PC-3 (cell line): ENCODE data around the gene ATP2B2. TPM values are rescaled to one million over a fixed set of nuclear protein-coding genes. Genes with fewer than 3 reads are reported as not detected.
A peak's percentile ranks its signal among the peaks of the same experiment; 100 is the strongest.

ENCODE experiments used
- ATAC-seq: fragments of 200-7000 bp; cut with Tn5 transposase; 2 replicates; pipeline ENCODE4 v1.9.1; 2020; ENCODE audit warnings: mild to moderate bottlenecking, moderate library complexity
- BruUV-seq: library from RNA; stranded (reverse); fragments of 400-500 nt; replicated peaks from 2 replicates; lab custom pipeline; 2021; lab: Mats Ljungman, UMichigan
- CTCF ChIA-PET: fragments of 300-600 bp; sonication (Branson Sonifier 250); formaldehyde crosslinking; loops from one replicate; lab custom pipeline; 2022; ENCODE audit warnings: antibody characterized with exemption; lab: Charles Lee
- POLR2A ChIA-PET: fragments of 300-600 bp; sonication (Branson Sonifier 250); formaldehyde crosslinking; loops from one replicate; lab custom pipeline; 2022; ENCODE audit warnings: antibody characterized with exemption; ENCODE audit not compliant: unreplicated experiment; lab: Charles Lee
- DNase-seq: peaks from one replicate; pipeline ENCODE4 v3.0.0-alpha.2; 2015
- H2AFZ ChIP-seq: fragments of 300-600 bp; sonication (generic); 2 replicates; pipeline ENCODE4 v1.6.0; 2016; ENCODE audit warnings: antibody characterized with exemption, low read length
- H3F3A ChIP-seq: fragments of 300-600 bp; sonication (generic); one replicate; pipeline ENCODE4 v1.6.0; 2017; ENCODE audit warnings: antibody characterized with exemption, low read length, control low read depth, mild to moderate bottlenecking; ENCODE audit not compliant: unreplicated experiment
- H3K27ac ChIP-seq: fragments of 300-600 bp; sonication (generic); 2 replicates; pipeline ENCODE4 v1.5.1; 2016; ENCODE audit warnings: mild to moderate bottlenecking, low read length
- H3K27me3 ChIP-seq: fragments of 300-600 bp; sonication (generic); 2 replicates; pipeline ENCODE4 v1.6.1; 2016; ENCODE audit warnings: low read length, mixed read lengths
- H3K36me3 ChIP-seq: fragments of 300-600 bp; sonication (generic); 2 replicates; pipeline ENCODE4 v1.6.1; 2016; ENCODE audit warnings: low read depth, mixed run types, low read length, mixed read lengths
- H3K4me1 ChIP-seq: fragments of 300-600 bp; sonication (generic); 2 replicates; pipeline ENCODE4 v1.5.1; 2016; ENCODE audit warnings: low read length; ENCODE audit not compliant: insufficient read depth
- H3K4me2 ChIP-seq: fragments of 300-600 bp; sonication (generic); 2 replicates; pipeline ENCODE4 v1.6.0; 2016; ENCODE audit warnings: low read length
- H3K4me3 ChIP-seq: fragments of 300-600 bp; sonication (generic); 2 replicates; pipeline ENCODE4 v1.5.1; 2016; ENCODE audit warnings: mild to moderate bottlenecking, low read length, mixed read lengths
- H3K79me2 ChIP-seq: fragments of 300-600 bp; sonication (generic); 2 replicates; pipeline ENCODE4 v1.6.1; 2017; ENCODE audit warnings: low read length, mixed read lengths
- H3K9ac ChIP-seq: fragments of 300-600 bp; sonication (generic); 2 replicates; pipeline ENCODE4 v1.6.0; 2016; ENCODE audit warnings: mild to moderate bottlenecking, low read length
- H3K9me2 ChIP-seq: fragments of 300-600 bp; sonication (generic); replicated peaks from 2 replicates; pipeline ENCODE4 v1.6.1; 2016; ENCODE audit warnings: mixed run types, low read length, mixed read lengths
- H3K9me3 ChIP-seq: fragments of 300-600 bp; sonication (generic); 2 replicates; pipeline ENCODE4 v1.6.1; 2016; ENCODE audit warnings: low read length, mixed read lengths
- H4K20me1 ChIP-seq: fragments of 300-600 bp; sonication (generic); 2 replicates; pipeline ENCODE4 v1.6.1; 2016; ENCODE audit warnings: low read length, mixed read lengths
- EZH2 ChIP-seq: fragments of 300-600 bp; sonication (generic); IDR thresholded peaks from one replicate; pipeline ENCODE4 v1.6.1; 2017; ENCODE audit warnings: antibody characterized with exemption, mild to moderate bottlenecking, low read length; ENCODE audit not compliant: unreplicated experiment
- EZH2phosphoT487 ChIP-seq: fragments of 300-600 bp; sonication (generic); IDR thresholded peaks from 2 replicates; pipeline ENCODE4 v1.6.1; 2018; ENCODE audit warnings: mild to moderate bottlenecking, antibody characterized with exemption, low read length, borderline replicate concordance
- intact Hi-C: fragments of 100-400 bp; cut with micrococcal nuclease; formaldehyde crosslinking; loops from 2 replicates; pipeline ENCODE4 v1.9.0; 2023
- total RNA-seq: library from RNA; depleted of rRNA; stranded (reverse); fragments of >200 nt; gene quantifications from 2 replicates; pipeline ENCODE4 v1.2.3, GENCODE V29; 2014
- TF ChIP-seq, protein P1 (sequence below): fragments of 300-600 bp; sonication (generic); conservative IDR thresholded peaks from 2 replicates; pipeline ENCODE4 v1.5.1; 2017; ENCODE audit warnings: antibody characterized with exemption, low read depth, mild to moderate bottlenecking, low read length

ATP2B2 gene
- total RNA-seq, 1 experiment from 2014 or later = not detected

- no peaks in the 10 kb centered on the region for H4K20me1 ChIP-seq
- no peak overlapping the region for H2AFZ ChIP-seq
- POLR2A ChIA-PET = no interaction called here
- H3K4me1 ChIP-seq = no peaks in the 10 kb centered on the region
- H3K4me2 ChIP-seq = no peak overlapping the region
- H3K4me3 ChIP-seq = no peak overlapping the region
- H3K79me2 ChIP-seq = no peaks in the 10 kb centered on the region
- ATAC-seq = no peak
- H3K36me3 ChIP-seq = no peaks in the 10 kb centered on the region
- H3K27ac ChIP-seq = no peak overlapping the region
- peak; percentile 3 for TF ChIP-seq EZH2
- TF ChIP-seq, protein P1, sequence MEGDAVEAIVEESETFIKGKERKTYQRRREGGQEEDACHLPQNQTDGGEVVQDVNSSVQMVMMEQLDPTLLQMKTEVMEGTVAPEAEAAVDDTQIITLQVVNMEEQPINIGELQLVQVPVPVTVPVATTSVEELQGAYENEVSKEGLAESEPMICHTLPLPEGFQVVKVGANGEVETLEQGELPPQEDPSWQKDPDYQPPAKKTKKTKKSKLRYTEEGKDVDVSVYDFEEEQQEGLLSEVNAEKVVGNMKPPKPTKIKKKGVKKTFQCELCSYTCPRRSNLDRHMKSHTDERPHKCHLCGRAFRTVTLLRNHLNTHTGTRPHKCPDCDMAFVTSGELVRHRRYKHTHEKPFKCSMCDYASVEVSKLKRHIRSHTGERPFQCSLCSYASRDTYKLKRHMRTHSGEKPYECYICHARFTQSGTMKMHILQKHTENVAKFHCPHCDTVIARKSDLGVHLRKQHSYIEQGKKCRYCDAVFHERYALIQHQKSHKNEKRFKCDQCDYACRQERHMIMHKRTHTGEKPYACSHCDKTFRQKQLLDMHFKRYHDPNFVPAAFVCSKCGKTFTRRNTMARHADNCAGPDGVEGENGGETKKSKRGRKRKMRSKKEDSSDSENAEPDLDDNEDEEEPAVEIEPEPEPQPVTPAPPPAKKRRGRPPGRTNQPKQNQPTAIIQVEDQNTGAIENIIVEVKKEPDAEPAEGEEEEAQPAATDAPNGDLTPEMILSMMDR = no peak
- no peak for TF ChIP-seq EZH2phosphoT487
- intact Hi-C loops = no loop called here
- no peaks in the 10 kb centered on the region for H3K9me3 ChIP-seq
- no peaks in the 10 kb centered on the region for H3F3A ChIP-seq
- DNase-seq = no peak
- peaks cover 73% of the 10 kb centered on the region for H3K27me3 ChIP-seq
- no peaks in the 10 kb centered on the region for H3K9me2 ChIP-seq
- CTCF ChIA-PET = no interaction called here
- no TSS peak for BruUV-seq
- no peak overlapping the region for H3K9ac ChIP-seq
Measured at GRCh38 chr3:10328460-10329071, 176.8 kb downstream of the ATP2B2 start.

DNA sequence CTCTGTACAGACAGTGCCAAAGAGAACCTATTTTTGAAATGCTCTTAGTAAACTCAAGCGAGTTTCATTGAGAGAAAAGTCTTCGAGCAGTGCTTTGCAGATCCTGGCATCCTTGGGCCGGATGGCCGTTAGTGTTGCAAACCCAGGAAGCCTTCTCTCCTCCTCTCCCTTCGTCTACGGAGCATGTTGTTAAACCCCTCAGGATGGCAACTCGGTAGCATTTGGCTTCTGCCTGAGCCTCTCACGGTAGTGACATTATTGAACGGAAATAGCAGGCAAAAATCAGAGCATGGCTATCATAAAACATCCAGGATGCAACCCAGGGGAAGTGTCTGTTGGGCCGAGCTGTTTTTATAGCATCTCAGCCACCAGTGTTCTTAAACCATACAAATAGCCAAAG, 177.8 kb downstream of the ATP2B2 start:
- ChIA-PET CTCF (no interaction called here), POLR2A (no interaction called here)
- Histone ChIP-seq H3K79me2 (no peaks in the 10 kb centered on the region), H3K27me3 (peaks cover 73% of the 10 kb centered on the region), H3K4me3 (no peak overlapping the region), H3K9ac (no peak overlapping the region), H3K9me3 (no peaks in the 10 kb centered on the region), H3K36me3 (no peaks in the 10 kb centered on the region), H3K4me2 (no peak overlapping the region), H4K20me1 (no peaks in the 10 kb centered on the region), H3K27ac (no peak overlapping the region), H3F3A (no peaks in the 10 kb centered on the region), H3K9me2 (no peaks in the 10 kb centered on the region), H3K4me1 (no peaks in the 10 kb centered on the region), H2AFZ (no peak overlapping the region)
- DNase-seq (no peak), ATAC-seq (no peak)
- intact Hi-C loops = no loop called here
- no TSS peak for BruUV-seq
- TF ChIP-seq EZH2 (no peak), EZH2phosphoT487 (no peak)
- TF ChIP-seq, protein P1 = no peak

- intact Hi-C loops = no loop called here
- Histone ChIP-seq H3K36me3 (peaks cover 17% of the 10 kb centered on the region), H3K27ac (no peak overlapping the region), H3K9ac (no peak overlapping the region), H3K4me1 (no peaks in the 10 kb centered on the region; the same call in 1 of the 2 replicates), H3K79me2 (peaks cover 32% of the 10 kb centered on the region), H4K20me1 (peaks cover 15% of the 10 kb centered on the region; the same call in 1 of the 2 replicates), H3K4me3 (no peak overlapping the region), H3K9me3 (no peaks in the 10 kb centered on the region), H3K9me2 (no peaks in the 10 kb centered on the region), H2AFZ (no peak overlapping the region), H3F3A (no peaks in the 10 kb centered on the region), H3K27me3 (peaks cover 30% of the 10 kb centered on the region), H3K4me2 (no peak overlapping the region)
- TF ChIP-seq, protein P1 = peak; percentile 63
- TF ChIP-seq EZH2 = no peak
- ChIA-PET POLR2A (no interaction called here), CTCF (no interaction called here)
- no TSS peak for BruUV-seq
- no peak for ATAC-seq
- DNase-seq = peak; percentile 63
Measured at GRCh38 chr3:10322352-10322710, 183.1 kb downstream of the ATP2B2 start.
